Measurements from ENCODE around the gene F13A1.

F13A1 gene

DNA sequence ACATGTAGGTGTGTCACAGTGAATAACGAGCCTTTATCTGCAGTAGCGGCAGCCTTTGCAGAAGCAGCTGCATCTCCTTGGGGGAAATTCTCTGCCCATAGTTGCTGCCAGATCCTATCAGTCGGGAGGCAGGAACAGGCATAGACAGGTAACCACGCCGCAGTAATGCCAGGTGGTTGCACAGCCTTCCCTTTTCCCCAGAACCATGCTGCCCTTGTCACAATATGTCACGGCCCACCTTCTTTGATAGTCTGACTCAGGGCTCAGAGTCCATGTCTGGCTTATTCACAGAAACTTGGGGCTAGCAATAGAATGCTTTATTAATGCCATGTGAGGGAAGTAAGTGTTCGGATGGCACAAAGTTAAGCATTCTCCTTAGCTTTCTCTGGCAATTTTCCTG, 76.6 kb downstream of the F13A1 start:
- in situ Hi-C loops (cut with HindIII; ENCODE audit: low sequenced_read_pairs) = no loop called here
- TF ChIP-seq CTCF (IDR thresholded peaks at IDR 0.05; ENCODE audit: low read depth, low read length, missing control alignments) = no peak
- DNase-seq (ENCODE audit: low read depth) = no peak
- no peak overlapping the region for H3K4me3 ChIP-seq (ENCODE audit: low read depth, low read length)

- in situ Hi-C loops (cut with HindIII; ENCODE audit: low sequenced_read_pairs) = no loop called here
- H3K4me3 ChIP-seq (ENCODE audit: low read depth, low read length) = no peak overlapping the region
- TF ChIP-seq CTCF (IDR thresholded peaks at IDR 0.05; ENCODE audit: low read depth, low read length, missing control alignments) = no peak
- no peak for DNase-seq (ENCODE audit: low read depth)
Measured at GRCh38 chr6:6239598-6240581, 80.6 kb downstream of the F13A1 start.

GRCh38 chr6:6236730-6237469, 83.6 kb downstream of the F13A1 start:
- no peak for TF ChIP-seq CTCF (IDR thresholded peaks at IDR 0.05; ENCODE audit: low read depth, low read length, missing control alignments)
- in situ Hi-C loops (cut with HindIII; ENCODE audit: low sequenced_read_pairs) = no loop called here
- DNase-seq (ENCODE audit: low read depth) = no peak
- no peak overlapping the region for H3K4me3 ChIP-seq (ENCODE audit: low read depth, low read length)

- DNase-seq (ENCODE audit: low read depth) = no peak
- in situ Hi-C loops (cut with HindIII; ENCODE audit: low sequenced_read_pairs) = no loop called here
- no peak for TF ChIP-seq CTCF (IDR thresholded peaks at IDR 0.05; ENCODE audit: low read depth, low read length, missing control alignments)
- H3K4me3 ChIP-seq (ENCODE audit: low read depth, low read length) = no peak overlapping the region
Measured at GRCh38 chr6:6235786-6236185, 84.7 kb downstream of the F13A1 start.

GRCh38 chr6:6234963-6235362, 85.5 kb downstream of the F13A1 start:
- in situ Hi-C loops (cut with HindIII; ENCODE audit: low sequenced_read_pairs) = no loop called here
- H3K4me3 ChIP-seq (ENCODE audit: low read depth, low read length) = no peak overlapping the region
- no peak for DNase-seq (ENCODE audit: low read depth)
- TF ChIP-seq CTCF (IDR thresholded peaks at IDR 0.05; ENCODE audit: low read depth, low read length, missing control alignments) = no peak

GRCh38 chr6:6230286-6230685, 90.2 kb downstream of the F13A1 start:
- no peak for TF ChIP-seq CTCF (IDR thresholded peaks at IDR 0.05; ENCODE audit: low read depth, low read length, missing control alignments)
- in situ Hi-C loops (cut with HindIII; ENCODE audit: low sequenced_read_pairs) = no loop called here
- no peak overlapping the region for H3K4me3 ChIP-seq (ENCODE audit: low read depth, low read length)
- no peak for DNase-seq (ENCODE audit: low read depth)

Measured in astrocyte of the cerebellum (primary cell).